Measurements from ENCODE around the gene NGRN.

Gene NGRN

GRCh38 chr15:90221246-90221900 is 44.1 kb upstream of the NGRN start:
- no peak for TF ChIP-seq SNAI2 (CRISPR knock-in tag; IDR thresholded peaks at IDR 0.05)
- peak; percentile 92 for ATAC-seq

DNA sequence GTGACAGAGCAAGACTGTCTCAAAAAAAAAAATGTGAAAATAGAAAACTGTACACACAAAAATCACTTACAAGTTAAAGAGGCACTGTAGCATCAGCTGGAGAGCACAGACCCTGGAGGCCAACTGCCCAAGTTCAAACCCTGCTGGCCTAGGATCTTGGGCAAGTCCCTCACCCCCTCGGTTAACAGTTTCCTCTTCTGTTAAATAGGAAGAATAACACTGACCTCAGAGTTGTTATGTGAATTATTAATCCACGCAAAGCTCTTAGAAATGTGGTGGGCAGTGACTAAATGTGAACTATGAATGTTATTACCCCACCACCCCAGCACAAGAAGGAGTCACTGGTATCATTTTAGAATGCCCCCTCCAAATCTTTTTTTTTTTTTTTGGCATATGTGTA is 42.9 kb upstream of the NGRN start:
- no peak for TF ChIP-seq OSR1 (CRISPR knock-in tag; IDR thresholded peaks at IDR 0.05)
- no peak for TF ChIP-seq ZFP3 (CRISPR knock-in tag; IDR thresholded peaks at IDR 0.05)
- TF ChIP-seq, protein P1, sequence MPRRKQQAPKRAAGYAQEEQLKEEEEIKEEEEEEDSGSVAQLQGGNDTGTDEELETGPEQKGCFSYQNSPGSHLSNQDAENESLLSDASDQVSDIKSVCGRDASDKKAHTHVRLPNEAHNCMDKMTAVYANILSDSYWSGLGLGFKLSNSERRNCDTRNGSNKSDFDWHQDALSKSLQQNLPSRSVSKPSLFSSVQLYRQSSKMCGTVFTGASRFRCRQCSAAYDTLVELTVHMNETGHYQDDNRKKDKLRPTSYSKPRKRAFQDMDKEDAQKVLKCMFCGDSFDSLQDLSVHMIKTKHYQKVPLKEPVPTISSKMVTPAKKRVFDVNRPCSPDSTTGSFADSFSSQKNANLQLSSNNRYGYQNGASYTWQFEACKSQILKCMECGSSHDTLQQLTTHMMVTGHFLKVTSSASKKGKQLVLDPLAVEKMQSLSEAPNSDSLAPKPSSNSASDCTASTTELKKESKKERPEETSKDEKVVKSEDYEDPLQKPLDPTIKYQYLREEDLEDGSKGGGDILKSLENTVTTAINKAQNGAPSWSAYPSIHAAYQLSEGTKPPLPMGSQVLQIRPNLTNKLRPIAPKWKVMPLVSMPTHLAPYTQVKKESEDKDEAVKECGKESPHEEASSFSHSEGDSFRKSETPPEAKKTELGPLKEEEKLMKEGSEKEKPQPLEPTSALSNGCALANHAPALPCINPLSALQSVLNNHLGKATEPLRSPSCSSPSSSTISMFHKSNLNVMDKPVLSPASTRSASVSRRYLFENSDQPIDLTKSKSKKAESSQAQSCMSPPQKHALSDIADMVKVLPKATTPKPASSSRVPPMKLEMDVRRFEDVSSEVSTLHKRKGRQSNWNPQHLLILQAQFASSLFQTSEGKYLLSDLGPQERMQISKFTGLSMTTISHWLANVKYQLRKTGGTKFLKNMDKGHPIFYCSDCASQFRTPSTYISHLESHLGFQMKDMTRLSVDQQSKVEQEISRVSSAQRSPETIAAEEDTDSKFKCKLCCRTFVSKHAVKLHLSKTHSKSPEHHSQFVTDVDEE (CRISPR knock-in tag; IDR thresholded peaks at IDR 0.05): no peak
- ATAC-seq: no peak

- no peak for ATAC-seq
- TF ChIP-seq ZFP3 (CRISPR knock-in tag; IDR thresholded peaks at IDR 0.05) (no peak), GLIS3 (CRISPR knock-in tag; IDR thresholded peaks at IDR 0.05) (no peak), ARNTL (CRISPR knock-in tag; IDR thresholded peaks at IDR 0.05; ENCODE audit: borderline replicate concordance, low read depth) (no peak), BACH2 (CRISPR knock-in tag; IDR thresholded peaks at IDR 0.05; ENCODE audit: borderline replicate concordance) (no peak), ESRRG (CRISPR knock-in tag; IDR thresholded peaks at IDR 0.05) (no peak)
Observed at GRCh38 chr15:90223441-90224165, 41.9 kb upstream of the NGRN start.

- TF ChIP-seq ZNF70 (CRISPR knock-in tag; IDR thresholded peaks at IDR 0.05) (no peak), OSR1 (CRISPR knock-in tag; IDR thresholded peaks at IDR 0.05) (no peak), RARB (CRISPR knock-in tag; IDR thresholded peaks at IDR 0.05) (no peak), ZNF8 (CRISPR knock-in tag; IDR thresholded peaks at IDR 0.05) (no peak), ZC3H10 (CRISPR knock-in tag; IDR thresholded peaks at IDR 0.05) (no peak), ZNF565 (CRISPR knock-in tag; conservative IDR thresholded peaks at IDR 0.05; ENCODE audit: low read depth) (no peak), ESRRG (CRISPR knock-in tag; IDR thresholded peaks at IDR 0.05) (no peak), ZFP30 (CRISPR knock-in tag; IDR thresholded peaks at IDR 0.05) (no peak), ZFP3 (CRISPR knock-in tag; IDR thresholded peaks at IDR 0.05) (no peak)
- no peak for ATAC-seq
Observed at GRCh38 chr15:90225047-90225446, 40.4 kb upstream of the NGRN start.

DNA sequence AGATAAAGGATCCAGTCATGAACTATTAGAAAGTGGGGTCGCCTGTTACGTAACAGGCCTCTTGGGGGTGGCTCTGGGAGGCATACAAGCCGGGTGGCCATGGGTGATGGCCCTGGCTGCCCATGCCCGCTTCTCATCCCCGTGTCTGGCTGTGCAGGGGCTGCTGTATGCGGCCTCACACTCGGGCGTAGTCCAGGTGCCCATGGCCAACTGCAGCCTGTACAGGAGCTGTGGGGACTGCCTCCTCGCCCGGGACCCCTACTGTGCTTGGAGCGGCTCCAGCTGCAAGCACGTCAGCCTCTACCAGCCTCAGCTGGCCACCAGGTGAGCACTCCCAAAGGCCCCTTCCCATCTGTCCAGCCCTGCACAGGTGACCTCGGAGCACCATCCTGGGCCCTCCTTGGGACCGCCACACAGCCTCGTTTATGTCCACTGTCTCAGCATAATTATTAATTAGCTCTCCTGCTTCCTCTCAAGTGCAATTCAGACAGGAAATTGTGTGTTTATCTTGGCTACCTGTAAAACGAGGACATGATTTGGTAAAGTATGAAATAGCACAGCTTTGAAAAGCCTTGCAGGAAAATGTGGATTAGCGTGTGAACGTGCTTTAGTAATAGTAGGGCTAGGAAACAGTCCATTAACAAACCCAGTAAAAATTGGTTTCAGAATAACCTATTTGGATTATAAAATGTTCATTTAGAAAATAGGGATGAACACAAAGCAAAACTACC is 39.8 kb upstream of the NGRN start:
- no peak for ATAC-seq

DNA sequence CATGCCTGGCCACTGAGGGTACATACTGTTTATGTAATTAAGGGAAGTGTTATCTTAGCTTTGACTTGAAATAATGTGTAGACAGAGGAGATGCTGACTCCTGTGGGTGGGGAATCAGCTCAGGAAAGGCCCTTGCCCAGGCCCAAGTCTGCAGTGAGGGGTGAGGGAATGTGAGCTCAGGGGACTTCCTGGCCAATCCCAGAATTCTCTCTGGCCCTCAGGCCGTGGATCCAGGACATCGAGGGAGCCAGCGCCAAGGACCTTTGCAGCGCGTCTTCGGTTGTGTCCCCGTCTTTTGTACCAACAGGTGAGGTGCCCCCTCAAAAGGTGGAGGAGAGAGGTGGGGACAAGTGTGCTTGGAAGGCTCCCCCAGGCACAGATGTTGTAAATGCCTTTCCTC is 38.1 kb upstream of the NGRN start:
- TF ChIP-seq, protein P1 (CRISPR knock-in tag; IDR thresholded peaks at IDR 0.05): no peak
- TF ChIP-seq PATZ1 (CRISPR knock-in tag; IDR thresholded peaks at IDR 0.05; ENCODE audit: borderline replicate concordance): no peak
- ATAC-seq: no peak

More for the DNA sequence above, 39.8 kb upstream of the NGRN start:
- no peak for TF ChIP-seq ZFP3 (CRISPR knock-in tag; IDR thresholded peaks at IDR 0.05)
- no peak for TF ChIP-seq GLIS3 (CRISPR knock-in tag; IDR thresholded peaks at IDR 0.05)
- no peak for TF ChIP-seq TOX (CRISPR knock-in tag; IDR thresholded peaks at IDR 0.05; ENCODE audit: borderline replicate concordance)
- no peak for TF ChIP-seq ESRRG (CRISPR knock-in tag; IDR thresholded peaks at IDR 0.05)
- TF ChIP-seq ZNF565 (CRISPR knock-in tag; conservative IDR thresholded peaks at IDR 0.05; ENCODE audit: low read depth): no peak
- TF ChIP-seq ZNF70 (CRISPR knock-in tag; IDR thresholded peaks at IDR 0.05): no peak
- no peak for TF ChIP-seq BACH2 (CRISPR knock-in tag; IDR thresholded peaks at IDR 0.05; ENCODE audit: borderline replicate concordance)
- no peak for TF ChIP-seq ISL1 (CRISPR knock-in tag; IDR thresholded peaks at IDR 0.05)
- no peak for TF ChIP-seq PPARA (CRISPR knock-in tag; IDR thresholded peaks at IDR 0.05; ENCODE audit: borderline replicate concordance)
- TF ChIP-seq, protein P2, sequence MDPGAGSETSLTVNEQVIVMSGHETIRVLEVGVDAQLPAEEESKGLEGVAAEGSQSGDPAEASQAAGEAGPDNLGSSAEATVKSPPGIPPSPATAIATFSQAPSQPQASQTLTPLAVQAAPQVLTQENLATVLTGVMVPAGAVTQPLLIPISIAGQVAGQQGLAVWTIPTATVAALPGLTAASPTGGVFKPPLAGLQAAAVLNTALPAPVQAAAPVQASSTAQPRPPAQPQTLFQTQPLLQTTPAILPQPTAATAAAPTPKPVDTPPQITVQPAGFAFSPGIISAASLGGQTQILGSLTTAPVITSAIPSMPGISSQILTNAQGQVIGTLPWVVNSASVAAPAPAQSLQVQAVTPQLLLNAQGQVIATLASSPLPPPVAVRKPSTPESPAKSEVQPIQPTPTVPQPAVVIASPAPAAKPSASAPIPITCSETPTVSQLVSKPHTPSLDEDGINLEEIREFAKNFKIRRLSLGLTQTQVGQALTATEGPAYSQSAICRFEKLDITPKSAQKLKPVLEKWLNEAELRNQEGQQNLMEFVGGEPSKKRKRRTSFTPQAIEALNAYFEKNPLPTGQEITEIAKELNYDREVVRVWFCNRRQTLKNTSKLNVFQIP (CRISPR knock-in tag; IDR thresholded peaks at IDR 0.05; ENCODE audit: borderline replicate concordance, low read depth): no peak
- no peak for TF ChIP-seq ZC3H10 (CRISPR knock-in tag; IDR thresholded peaks at IDR 0.05)
- TF ChIP-seq CSDC2 (CRISPR knock-in tag; IDR thresholded peaks at IDR 0.05): no peak

All from SK-N-SH treated with all-trans-retinoic acid at 6 μM for 48 hours (cell line).